Measurements from ENCODE around the gene CDC7. TPM values are rescaled to one million over a fixed set of nuclear protein-coding genes. Genes with fewer than 3 reads are reported as not detected.
A peak's percentile ranks its signal among the peaks of the same experiment; 100 is the strongest.

Gene CDC7
- total and polyA plus RNA-seq, 9 of the 15 experiments (the other 6 are each of a cell fraction or from before 2014, with no cell fraction given) = 22.3 to 66.8 (median 44.2) TPM

GRCh38 chr1:91537987-91538304 lies 37.3 kb downstream of the CDC7 start:
- H3K4me3 ChIP-seq = no peak overlapping the region
- no peaks in the 10 kb centered on the region for H3K4me1 ChIP-seq (replicated peaks in 1 of 2; ENCODE audit: control insufficient read depth in 2 of 2, insufficient read depth in 2 of 2, low read length in 2 of 2)
- no peaks in the 10 kb centered on the region for H3K9me3 ChIP-seq (replicated peaks; ENCODE audit: control insufficient read depth, insufficient read depth, low read depth, low read length)
- H3K27me3 ChIP-seq (ENCODE audit: control insufficient read depth in 2 of 2, insufficient read depth in 2 of 2, low read length in 2 of 2) = peaks cover 0 to 3% of the 10 kb centered on the region in 2 experiments; a peak in 1 of 5 replicates
- no peaks in the 10 kb centered on the region for H3K9me1 ChIP-seq (ENCODE audit: control insufficient read depth, insufficient read depth, low read length)
- H3K9ac ChIP-seq (ENCODE audit: insufficient read depth in 1 of 2, low read depth in 2 of 2, low read length in 2 of 2) = no peak overlapping the region
- in situ Hi-C loops (cut with MboI) = loop anchor here (25.0 kb wide), 1 partner anchor 1074 kb away; no protein-coding TSS in a partner anchor
- ATAC-seq (no peak), FAIRE-seq (no peak), DNase-seq (ENCODE audit: extremely low read depth in 1 of 4, low spot score in 3 of 4) (no peak)
- TF ChIP-seq RCOR1 (IDR thresholded peaks at IDR 0.05; ENCODE audit: borderline replicate concordance in 1 of 2, low read depth in 2 of 2, low read length in 2 of 2) = 0 out of 4 replicates have a peak, but pooled peaks of 1 of the 2 experiments have one; percentile 33
- peak; percentile 22; the same call in 1 of the 2 replicates for TF ChIP-seq TAL1 (IDR thresholded peaks at IDR 0.05)
- TF ChIP-seq ZBTB5 (IDR thresholded peaks at IDR 0.05) = no peak
- peak; percentile 63 for TF ChIP-seq CBFA2T3 (IDR thresholded peaks at IDR 0.05)
- TF ChIP-seq ADNP (tag; IDR thresholded peaks at IDR 0.05) = no peak
- no peak for TF ChIP-seq LCOR (CRISPR knock-in tag; IDR thresholded peaks at IDR 0.05)
- TF ChIP-seq HNRNPUL1 (IDR thresholded peaks at IDR 0.05; ENCODE audit: low read length) = no peak
- no peak for TF ChIP-seq ARHGAP35 (IDR thresholded peaks at IDR 0.05; ENCODE audit: partially characterized antibody)
- TF ChIP-seq MEIS2 (IDR thresholded peaks at IDR 0.05; ENCODE audit: partially characterized antibody) = peak; percentile 27
- TF ChIP-seq CBFA2T2 (conservative IDR thresholded peaks at IDR 0.05) = peak; percentile 32; the same call in 1 of the 2 replicates
- TF ChIP-seq, protein P1, sequence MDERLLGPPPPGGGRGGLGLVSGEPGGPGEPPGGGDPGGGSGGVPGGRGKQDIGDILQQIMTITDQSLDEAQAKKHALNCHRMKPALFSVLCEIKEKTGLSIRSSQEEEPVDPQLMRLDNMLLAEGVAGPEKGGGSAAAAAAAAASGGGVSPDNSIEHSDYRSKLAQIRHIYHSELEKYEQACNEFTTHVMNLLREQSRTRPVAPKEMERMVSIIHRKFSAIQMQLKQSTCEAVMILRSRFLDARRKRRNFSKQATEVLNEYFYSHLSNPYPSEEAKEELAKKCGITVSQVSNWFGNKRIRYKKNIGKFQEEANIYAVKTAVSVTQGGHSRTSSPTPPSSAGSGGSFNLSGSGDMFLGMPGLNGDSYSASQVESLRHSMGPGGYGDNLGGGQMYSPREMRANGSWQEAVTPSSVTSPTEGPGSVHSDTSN (CRISPR knock-in tag; IDR thresholded peaks at IDR 0.05; ENCODE audit: low read depth) = no peak
- TF ChIP-seq, protein P1 (tag; conservative IDR thresholded peaks at IDR 0.05; ENCODE audit: low read depth) = 0 out of 2 replicates have a peak, but pooled peaks have one; percentile 32
- POLR2A ChIA-PET = no interaction called here
- CTCF ChIA-PET (ENCODE audit: low intra/inter-chr PET ratio) = no interaction called here
- BruUV-seq (replicated peaks) = no TSS peak
- WGBS (ENCODE audit: insufficient coverage, low coverage, missing lambda C conversion rate) = 2% methylated on average over 2 of the region's 2 CpGs
- H3K4me2 ChIP-seq (ENCODE audit: insufficient read depth, low read length) = no peak overlapping the region
- H2AFZ ChIP-seq (ENCODE audit: low read depth, low read length) = no peak overlapping the region
- no peaks in the 10 kb centered on the region for H3K36me3 ChIP-seq (ENCODE audit: control insufficient read depth, insufficient read depth, low read length)
- no peak overlapping the region for H3K27ac ChIP-seq (ENCODE audit: extremely low read depth, low read depth, low read length)
- no peaks in the 10 kb centered on the region for H3K79me2 ChIP-seq (ENCODE audit: control insufficient read depth, insufficient read depth, low read length)
- intact Hi-C loops (cut with micrococcal nuclease) = no loop called here
- no peaks in the 10 kb centered on the region for H4K20me1 ChIP-seq (replicated peaks; ENCODE audit: control insufficient read depth, insufficient read depth, low read length)
